ENCODE results near the gene SRPRA.

SRPRA gene

GRCh38 chr11:126229858-126230540 is 38.7 kb downstream of the SRPRA start:
- no peak for DNase-seq

- no peak for DNase-seq
Observed at GRCh38 chr11:126226334-126227084, 42.2 kb downstream of the SRPRA start.

- DNase-seq: no peak
Observed at GRCh38 chr11:126225295-126225665, 43.4 kb downstream of the SRPRA start.

- DNase-seq: no peak
Observed at GRCh38 chr11:126224647-126225294, 43.9 kb downstream of the SRPRA start.

GRCh38 chr11:126219547-126219946 is 49.1 kb downstream of the SRPRA start:
- no peak for DNase-seq

GRCh38 chr11:126217491-126217890 is 51.2 kb downstream of the SRPRA start:
- DNase-seq: no peak

- DNase-seq: no peak
Observed at GRCh38 chr11:126216526-126217305, 52.0 kb downstream of the SRPRA start.

- DNase-seq: no peak
Observed at GRCh38 chr11:126214841-126215240, 53.9 kb downstream of the SRPRA start.

- DNase-seq: no peak
Observed at GRCh38 chr11:126214441-126214840, 54.3 kb downstream of the SRPRA start.

All from CD4-positive, alpha-beta T cell treated with Interleukin-17A for 4 hours (primary cell).